ENCODE measurements around the gene SHISA7.
"Not testable (repeated sequence)": the region's sequence is repeated elsewhere in the genome, so short reads cannot be mapped to it uniquely, and the experiment has no call there.

Gene SHISA7

DNA sequence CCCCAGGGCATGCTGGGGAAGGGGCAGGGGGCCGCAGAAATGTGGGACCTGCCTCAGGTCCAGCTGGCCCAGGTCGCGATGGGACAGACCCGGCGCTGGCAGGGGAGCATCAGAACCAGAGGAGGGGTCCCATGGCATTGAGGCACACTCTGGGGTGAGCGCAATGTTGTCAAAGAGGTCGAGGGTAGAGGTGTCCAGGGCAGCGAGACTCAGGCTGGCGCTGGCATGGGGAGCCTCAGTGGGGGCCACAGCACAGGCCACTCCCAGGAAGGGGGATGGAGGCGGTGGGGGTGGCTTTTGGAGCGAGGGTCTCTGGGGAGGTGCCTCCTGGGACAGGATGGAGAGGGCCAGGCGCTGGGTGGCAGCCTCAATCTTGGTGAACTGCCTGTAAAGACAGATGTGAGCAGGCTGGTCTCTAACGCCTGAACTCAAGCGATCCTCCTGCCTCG lies 20.5 kb upstream of the SHISA7 start:
- no peak for DNase-seq (ENCODE audit: low read depth in 2 of 2)

- no peak for DNase-seq (ENCODE audit: low read depth in 2 of 2)
Measured at GRCh38 chr19:55462722-55463121, 19.6 kb upstream of the SHISA7 start.

DNA sequence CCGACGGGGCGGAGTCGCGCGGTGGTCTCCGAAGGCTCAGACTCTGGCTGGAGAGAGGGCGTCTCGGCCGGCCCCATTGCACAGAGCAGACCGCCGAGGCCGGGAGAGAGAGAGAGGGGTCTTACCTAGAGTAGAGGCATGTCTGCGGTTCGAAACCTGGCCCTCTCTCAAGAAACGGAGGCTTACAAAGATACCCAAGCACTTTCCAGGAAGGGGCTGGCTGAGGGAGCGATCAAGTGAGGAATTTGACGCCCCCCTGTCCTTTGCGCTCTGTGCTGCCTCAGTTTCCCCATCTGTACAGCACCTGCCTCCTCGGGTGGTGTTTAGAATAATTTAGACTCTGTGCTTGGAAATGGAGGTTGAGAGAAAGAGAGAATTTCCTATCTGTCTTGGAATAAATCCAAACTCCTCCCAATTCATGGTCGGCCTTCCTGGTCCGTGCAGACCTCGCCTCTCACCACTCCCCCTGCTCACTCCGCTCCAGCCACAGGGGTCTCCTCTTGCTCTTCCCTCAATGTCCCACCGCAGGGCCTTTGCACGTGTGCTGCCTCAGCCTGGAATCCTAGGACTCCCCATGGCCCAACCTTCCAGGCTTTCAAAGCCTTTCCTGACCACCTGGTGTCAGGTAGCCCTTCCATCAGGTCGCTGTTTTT lies 19.0 kb upstream of the SHISA7 start:
- DNase-seq (ENCODE audit: low read depth in 2 of 2): no peak

GRCh38 chr19:55461259-55461973 lies 18.3 kb upstream of the SHISA7 start, which contains the start of gene ISOC2:
Gene ISOC2 (minus strand): TSS chr19:55461642. CDS start chr19:55456486, 5,156 bp downstream.
- DNase-seq (ENCODE audit: low read depth in 2 of 2): peak; percentile 100

- DNase-seq (ENCODE audit: low read depth in 2 of 2): no peak
Measured at GRCh38 chr19:55460670-55461258, 17.7 kb upstream of the SHISA7 start.

DNA sequence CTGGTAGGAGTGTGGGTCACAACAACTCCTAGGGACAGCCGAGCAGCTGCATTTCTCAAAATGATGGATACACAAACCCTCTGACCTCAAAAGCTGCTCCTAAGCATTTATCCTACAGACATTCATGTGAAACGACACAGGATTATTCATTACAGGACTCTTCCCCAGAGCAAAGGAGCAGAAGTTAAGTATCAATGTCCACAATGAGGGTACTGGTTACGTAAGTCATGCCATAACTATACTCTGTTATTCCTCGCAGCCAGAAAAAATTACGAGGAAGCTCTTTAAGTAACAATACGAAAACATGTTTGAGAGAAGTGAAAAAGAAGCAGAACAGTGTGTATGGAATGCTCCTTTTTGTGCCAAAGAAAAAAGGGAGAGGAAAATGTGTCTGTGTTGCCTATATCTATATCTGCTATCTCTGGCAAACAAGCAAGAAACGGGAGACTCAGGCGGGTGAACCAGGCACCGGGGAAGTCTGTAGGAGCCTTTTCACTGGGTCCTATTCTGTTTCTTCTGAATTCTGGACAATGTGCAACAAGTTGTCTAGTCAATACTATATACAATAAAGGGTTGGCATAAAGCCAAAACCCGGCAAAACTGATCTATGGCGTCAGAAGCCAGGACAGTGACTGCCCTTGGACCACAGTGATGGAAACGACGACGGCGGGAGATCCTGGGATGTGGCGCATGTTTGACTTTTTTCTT lies 17.0 kb upstream of the SHISA7 start:
- DNase-seq (ENCODE audit: low read depth in 2 of 2): no peak

DNA sequence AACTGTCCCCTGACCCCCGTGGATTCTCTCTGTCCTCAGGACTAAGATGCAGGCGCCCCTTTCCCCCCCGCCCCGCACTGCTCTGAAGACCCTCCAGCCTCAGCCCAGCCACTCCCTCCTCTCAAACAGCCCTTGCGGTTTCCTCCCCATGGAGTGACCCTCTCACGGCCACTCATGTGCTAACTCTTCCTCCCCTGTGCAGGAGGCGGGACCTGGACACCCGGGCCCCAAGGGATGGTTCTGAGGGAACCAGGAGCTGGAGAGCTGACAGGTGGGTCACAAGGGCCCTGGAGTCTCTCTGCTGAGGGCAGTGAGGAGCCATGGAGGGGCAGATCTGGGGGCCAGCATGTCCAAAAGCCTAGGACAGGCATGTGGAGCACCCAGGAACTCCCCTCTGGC lies 16.4 kb upstream of the SHISA7 start:
- no peak for DNase-seq (ENCODE audit: low read depth in 2 of 2)

DNA sequence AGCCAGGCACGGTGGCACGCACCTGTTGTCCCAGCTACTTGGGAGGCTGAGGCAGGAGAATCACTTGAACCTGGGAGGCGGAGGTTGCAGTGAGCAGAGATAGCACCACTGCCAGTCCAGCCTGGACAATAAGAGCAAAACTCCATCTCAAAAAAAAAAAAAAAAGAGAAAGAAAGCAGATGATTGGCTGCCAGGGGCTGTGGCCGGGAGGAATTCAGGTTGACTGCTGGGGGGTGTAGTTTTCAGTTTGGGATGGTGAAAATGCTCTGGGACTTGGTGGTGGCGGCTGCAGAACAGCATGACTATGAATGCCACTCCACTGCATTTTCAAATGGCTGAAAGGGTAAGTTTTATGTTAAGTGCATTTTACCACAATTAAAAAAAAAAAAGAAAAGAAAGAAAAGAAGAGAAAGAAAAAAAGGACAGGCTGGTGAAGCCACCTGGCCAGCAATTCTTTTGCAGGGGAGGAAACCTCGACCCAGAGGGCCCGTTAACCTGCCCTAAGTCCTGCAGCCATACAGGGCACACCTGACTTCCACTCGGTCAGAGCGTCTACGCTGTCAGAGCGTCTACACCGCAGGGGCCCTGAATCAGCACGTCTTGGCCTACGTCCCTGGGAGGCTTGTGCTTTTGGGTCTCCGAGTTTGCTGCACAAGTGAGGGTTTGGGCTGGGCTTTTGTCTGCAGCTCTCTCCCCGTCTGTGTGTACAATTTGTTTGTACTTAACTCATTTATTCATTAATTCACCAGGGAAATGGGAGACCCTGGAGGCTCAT lies 14.8 kb upstream of the SHISA7 start:
- DNase-seq (ENCODE audit: low read depth in 2 of 2): no peak

DNA sequence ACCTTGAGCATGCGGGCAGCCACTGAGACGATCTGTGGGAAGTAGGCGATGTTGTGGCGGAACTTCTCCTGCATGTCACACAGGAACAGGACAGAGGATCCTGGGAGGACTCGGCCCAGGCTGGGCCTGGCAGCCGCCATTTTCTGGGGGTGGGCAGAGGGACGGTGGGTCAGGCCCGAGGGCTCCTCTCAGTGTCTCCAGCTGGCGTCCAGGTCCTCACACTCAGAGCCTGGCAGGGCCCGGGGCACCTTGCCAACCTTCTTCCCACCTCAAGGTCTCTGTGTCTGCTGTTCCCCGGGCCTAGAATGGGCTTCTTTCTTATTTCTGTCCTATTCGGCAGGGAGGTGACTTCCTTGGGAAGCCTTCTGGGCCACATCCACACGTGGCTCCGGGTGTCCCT lies 13.2 kb upstream of the SHISA7 start:
- DNase-seq (ENCODE audit: low read depth in 2 of 2): no peak

DNA sequence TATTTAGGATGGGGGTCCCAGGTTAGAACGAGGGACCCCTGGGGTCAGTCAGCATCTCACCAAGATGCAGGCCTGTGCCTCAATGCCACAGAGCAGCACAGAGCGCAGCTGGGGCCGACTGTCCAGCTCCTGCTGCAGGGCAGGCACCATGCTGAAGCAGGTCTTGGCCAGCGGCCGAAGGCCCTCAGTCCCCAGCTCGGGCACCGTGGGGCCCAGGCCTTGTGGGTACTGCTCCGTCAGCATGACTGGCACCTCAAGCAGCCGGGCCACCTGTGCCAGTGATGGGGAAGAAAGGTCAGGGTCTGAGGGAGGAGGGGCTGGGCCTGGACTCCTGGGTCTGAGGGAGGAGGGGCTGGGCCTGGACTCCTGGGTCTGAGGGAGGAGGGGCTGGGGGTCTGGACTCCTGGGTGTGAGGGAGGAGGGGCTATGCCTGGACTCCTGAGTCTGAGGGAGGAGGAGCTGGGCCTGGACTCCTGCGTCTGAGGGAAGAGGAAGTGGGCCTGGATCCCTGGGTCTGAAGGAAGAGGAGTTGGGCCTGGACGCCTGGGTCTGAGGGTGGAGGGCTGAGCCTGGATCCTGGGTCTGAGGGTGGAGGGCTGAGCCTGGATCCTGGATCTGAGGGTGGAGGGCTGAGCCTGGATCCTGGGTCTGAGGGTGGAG lies 12.6 kb upstream of the SHISA7 start:
- no peak for DNase-seq (ENCODE audit: low read depth in 2 of 2)

GRCh38 chr19:55454787-55455243 lies 11.7 kb upstream of the SHISA7 start:
- peak in 1 of 2 donors; percentile 34 for DNase-seq (ENCODE audit: low read depth in 2 of 2)

- no peak for DNase-seq (ENCODE audit: low read depth in 2 of 2)
Measured at GRCh38 chr19:55453511-55454260, 10.6 kb upstream of the SHISA7 start.

DNA sequence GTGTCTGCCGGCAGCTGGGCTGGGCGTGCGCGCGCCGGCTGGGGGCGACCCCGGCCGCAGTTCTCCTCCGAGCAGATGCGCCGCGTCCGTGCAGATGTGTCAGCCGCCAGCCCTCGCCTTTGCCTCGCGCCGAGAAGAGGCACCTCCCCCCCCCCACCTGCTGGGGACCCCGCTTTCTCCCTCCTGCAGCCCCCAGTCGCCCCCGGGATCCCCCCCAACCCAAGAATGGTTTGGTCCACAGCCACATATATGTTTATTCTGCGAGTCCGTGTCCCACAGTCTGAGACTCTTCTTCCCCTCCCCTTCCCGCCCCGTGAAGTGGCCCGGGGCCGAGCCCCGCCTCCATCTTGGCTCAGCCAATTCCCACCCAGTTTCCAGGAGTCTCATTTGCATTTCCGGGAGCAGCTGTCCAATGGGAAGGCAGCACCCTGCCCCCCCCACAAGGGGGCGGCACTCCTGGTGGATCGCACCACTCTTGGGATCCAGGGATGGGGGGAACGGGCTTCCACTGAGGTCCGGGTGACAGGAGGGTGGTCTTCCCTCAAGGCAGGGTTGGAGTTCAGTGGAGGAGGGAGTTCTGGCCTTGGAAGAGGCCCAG lies 9.7 kb upstream of the SHISA7 start:
- DNase-seq (ENCODE audit: low read depth in 2 of 2): no peak

DNA sequence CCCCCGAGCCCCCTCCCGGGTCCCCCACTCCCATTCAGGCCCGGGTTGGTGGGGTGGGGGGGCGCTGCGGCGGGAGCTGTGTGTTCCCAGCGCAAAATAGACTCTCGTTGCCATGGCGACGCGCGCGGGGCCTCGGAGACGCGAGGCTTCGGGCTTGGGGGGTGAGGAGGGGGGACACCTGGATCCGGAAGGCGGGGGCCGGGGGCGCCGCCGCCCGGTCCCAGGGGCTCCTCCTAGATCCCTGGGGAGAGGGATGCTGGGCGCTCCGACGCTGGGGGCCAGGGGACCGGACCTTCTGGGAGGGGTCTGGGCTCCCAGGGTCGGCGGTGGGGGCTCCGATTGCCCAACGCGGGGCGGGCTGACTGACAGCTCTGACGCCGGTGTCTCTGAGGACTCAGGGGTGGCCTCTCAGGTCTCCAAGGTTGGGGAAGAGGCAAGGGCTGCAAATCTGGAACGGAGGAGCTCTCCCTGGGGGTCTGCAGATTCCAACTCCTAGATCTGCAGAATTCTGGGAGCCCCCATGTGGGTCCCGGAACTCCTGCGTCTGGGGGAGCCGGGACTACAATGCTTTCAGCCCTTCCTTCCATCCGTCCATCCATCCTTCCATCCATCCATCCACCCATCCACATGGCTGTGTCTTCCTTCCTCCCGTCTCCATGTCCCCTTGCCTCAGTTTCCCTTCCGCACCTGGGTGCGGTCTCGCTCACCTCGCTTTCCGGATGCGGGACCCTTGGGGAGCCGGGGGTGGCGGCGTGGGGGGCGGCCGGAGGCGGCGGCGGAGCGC lies 9.1 kb upstream of the SHISA7 start:
- DNase-seq (ENCODE audit: low read depth in 2 of 2): no peak

GRCh38 chr19:55451163-55451964 lies 8.3 kb upstream of the SHISA7 start:
- no peak for DNase-seq (ENCODE audit: low read depth in 2 of 2)

- DNase-seq (ENCODE audit: low read depth in 2 of 2): no peak
Measured at GRCh38 chr19:55449469-55449868, 6.4 kb upstream of the SHISA7 start.

DNA sequence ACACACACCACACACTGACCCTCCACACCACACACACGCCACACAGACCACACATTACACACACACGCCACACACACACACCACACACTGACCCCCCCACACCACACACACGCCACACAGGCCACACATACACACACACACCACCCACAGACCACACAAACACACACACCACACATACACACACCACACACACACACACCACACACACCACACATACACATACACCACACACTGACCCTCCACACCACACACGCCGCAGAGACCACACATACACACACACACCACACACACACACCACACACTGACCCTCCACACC lies 5.0 kb upstream of the SHISA7 start:
- not testable (repeated sequence) for DNase-seq (ENCODE audit: low read depth in 2 of 2)

DNA sequence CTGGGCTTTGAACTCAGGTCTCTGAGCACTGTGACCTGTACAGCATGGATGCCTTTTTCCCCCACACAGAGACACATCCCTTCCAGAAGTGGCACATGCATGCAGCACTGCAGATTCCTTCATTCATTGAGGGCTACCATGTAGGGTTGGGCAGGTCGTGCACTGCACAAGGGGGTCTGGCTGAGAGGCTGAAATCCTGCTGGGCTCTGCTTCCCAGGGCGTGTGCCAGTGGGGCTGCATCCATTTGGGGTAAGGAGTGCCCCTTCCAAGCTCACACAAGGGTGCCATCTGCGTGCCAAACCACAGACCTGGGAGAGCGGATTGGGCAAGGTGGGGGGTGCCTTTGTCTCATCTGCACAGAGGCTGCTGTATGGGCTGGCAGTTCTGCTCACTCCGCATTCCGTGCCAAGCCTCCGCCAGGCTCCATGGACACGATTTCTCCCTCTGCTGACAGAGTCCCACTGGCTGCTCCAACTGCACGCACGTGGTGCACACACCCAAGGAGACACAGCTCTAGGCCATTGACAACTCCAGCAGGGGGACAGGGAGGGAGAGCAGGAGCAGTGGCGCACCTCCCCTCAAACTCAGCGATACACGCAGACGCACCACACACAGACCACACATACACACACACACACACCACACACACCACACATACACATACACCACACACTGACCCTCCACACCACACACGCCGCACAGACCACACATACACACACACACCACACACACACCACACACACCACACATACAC lies 4.5 kb upstream of the SHISA7 start:
- no peak for DNase-seq (ENCODE audit: low read depth in 2 of 2)
